Endothelial cell of umbilical vein (primary cell): ENCODE data around the gene GRIK1.

Experiments
- EZH2 ChIP-seq: IDR thresholded peaks from 2 replicates; pipeline ENCODE4 v1.6.1; 2012; ENCODE audit warnings: borderline replicate concordance, low read depth, mild to moderate bottlenecking, moderate library complexity, low read length, inconsistent platforms; ENCODE audit not compliant: severe bottlenecking
- FOS ChIP-seq: IDR thresholded peaks from 2 replicates; pipeline ENCODE4 v1.6.1; 2011; ENCODE audit warnings: mild to moderate bottlenecking, low read length, moderate library complexity, borderline replicate concordance; ENCODE audit not compliant: insufficient read depth
- JUN ChIP-seq: IDR thresholded peaks from 2 replicates; pipeline ENCODE4 v1.6.1; 2011; ENCODE audit warnings: borderline replicate concordance, low read depth; ENCODE audit not compliant: insufficient read length, insufficient read depth
- MYC ChIP-seq: IDR thresholded peaks from one replicate; pipeline ENCODE4 v1.6.1; 2011; ENCODE audit warnings: mild to moderate bottlenecking, low read depth, low read length
- POLR2A ChIP-seq: IDR thresholded peaks from 2 replicates; pipeline ENCODE4 v1.6.1; 2012; ENCODE audit warnings: low read depth, mild to moderate bottlenecking, control low read depth, low read length
- POLR2AphosphoS5 ChIP-seq: IDR thresholded peaks from 2 replicates; pipeline ENCODE4 v1.6.1; 2012; ENCODE audit warnings: low read depth, mild to moderate bottlenecking, control low read depth, low read length, moderate library complexity; ENCODE audit not compliant: insufficient read depth
- TF ChIP-seq, protein P1 (sequence below), 2 donors: IDR thresholded peaks; 1 replicate in 1 of 2; 2 replicates in 1 of 2; pipeline ENCODE4 v1.5.1; 2011; ENCODE audit warnings: low read length in 2 of 2, mild to moderate bottlenecking in 2 of 2, moderate library complexity in 2 of 2, control low read depth in 1 of 2, inconsistent platforms in 1 of 2, low read depth in 1 of 2; ENCODE audit not compliant: insufficient read depth in 1 of 2; ENCODE audit errors: extremely low read depth in 1 of 2
- TF ChIP-seq, protein P2 (sequence below): IDR thresholded peaks from 2 replicates; pipeline ENCODE4 v1.6.1; 2011; ENCODE audit not compliant: insufficient read depth, insufficient read length

DNA sequence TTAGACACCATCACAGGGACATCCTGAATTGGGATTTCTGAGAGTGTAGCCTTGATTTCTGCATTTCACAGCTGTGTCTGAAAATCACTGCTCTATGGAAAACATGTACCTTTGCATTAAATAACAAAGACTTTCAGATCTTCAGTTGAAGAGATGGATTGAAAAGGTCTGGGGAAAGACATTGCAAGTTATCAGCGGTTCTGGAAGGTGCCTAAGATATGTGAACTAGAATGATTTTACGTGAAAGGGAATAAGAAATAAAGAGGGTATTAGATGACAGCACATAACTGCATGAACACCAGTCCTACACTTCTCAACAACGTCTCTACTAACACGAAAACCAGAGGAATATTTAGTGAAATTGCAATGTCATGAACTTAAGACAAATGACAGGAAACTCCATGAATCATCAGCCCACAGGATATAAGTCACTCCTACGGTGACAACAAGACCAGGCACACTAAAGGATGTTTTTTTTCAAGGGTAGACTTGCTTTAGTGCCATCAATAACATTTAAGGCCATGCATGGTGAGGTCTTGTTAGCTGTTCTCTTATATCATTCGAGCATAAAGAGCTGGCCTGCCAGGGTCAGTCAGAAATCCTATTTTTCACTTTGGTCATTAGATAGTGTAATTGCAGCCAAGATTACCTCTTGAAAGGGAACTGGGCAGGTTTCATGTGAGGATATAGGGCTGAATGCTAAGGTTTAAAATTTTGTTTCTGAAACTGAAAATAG, 283.1 kb downstream of the GRIK1 start:
- TF ChIP-seq MYC (no peak), POLR2A (no peak), EZH2 (no peak), POLR2AphosphoS5 (peak; percentile 77), JUN (peak; percentile 99), FOS (peak; percentile 94)
- TF ChIP-seq, protein P1, sequence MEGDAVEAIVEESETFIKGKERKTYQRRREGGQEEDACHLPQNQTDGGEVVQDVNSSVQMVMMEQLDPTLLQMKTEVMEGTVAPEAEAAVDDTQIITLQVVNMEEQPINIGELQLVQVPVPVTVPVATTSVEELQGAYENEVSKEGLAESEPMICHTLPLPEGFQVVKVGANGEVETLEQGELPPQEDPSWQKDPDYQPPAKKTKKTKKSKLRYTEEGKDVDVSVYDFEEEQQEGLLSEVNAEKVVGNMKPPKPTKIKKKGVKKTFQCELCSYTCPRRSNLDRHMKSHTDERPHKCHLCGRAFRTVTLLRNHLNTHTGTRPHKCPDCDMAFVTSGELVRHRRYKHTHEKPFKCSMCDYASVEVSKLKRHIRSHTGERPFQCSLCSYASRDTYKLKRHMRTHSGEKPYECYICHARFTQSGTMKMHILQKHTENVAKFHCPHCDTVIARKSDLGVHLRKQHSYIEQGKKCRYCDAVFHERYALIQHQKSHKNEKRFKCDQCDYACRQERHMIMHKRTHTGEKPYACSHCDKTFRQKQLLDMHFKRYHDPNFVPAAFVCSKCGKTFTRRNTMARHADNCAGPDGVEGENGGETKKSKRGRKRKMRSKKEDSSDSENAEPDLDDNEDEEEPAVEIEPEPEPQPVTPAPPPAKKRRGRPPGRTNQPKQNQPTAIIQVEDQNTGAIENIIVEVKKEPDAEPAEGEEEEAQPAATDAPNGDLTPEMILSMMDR (IDR thresholded peaks at IDR 0.05; ENCODE audit: extremely low read depth in 1 of 2, insufficient read depth in 1 of 2, low read depth in 1 of 2, low read length in 2 of 2) = no peak
- TF ChIP-seq, protein P2, sequence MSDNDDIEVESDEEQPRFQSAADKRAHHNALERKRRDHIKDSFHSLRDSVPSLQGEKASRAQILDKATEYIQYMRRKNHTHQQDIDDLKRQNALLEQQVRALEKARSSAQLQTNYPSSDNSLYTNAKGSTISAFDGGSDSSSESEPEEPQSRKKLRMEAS = no peak
